ENCODE measurements around the gene IL1RAPL1. TPM values are rescaled to one million over a fixed set of nuclear protein-coding genes. Genes with fewer than 3 reads are reported as not detected.

IL1RAPL1 gene
- total RNA-seq, 2 donors from 2014 or later: 0.54 TPM; not detected in 1

- no peaks in the 10 kb centered on the region for H3K27me3 ChIP-seq (replicated peaks; ENCODE audit: insufficient read depth)
- ATAC-seq (ENCODE audit: insufficient number of reproducible peaks, low FRiP score, low read depth): no peak
- no peak for DNase-seq (ENCODE audit: low spot score)
- H3K4me3 ChIP-seq: no peak overlapping the region
- no peaks in the 10 kb centered on the region for H3K4me1 ChIP-seq (ENCODE audit: control insufficient read depth in 1 of 2, low read depth in 2 of 2)
- TF ChIP-seq CTCF (IDR thresholded peaks at IDR 0.05): no peak
- no peaks in the 10 kb centered on the region for H3K36me3 ChIP-seq
- H3K27ac ChIP-seq: no peak overlapping the region
- no peaks in the 10 kb centered on the region for H3K9me3 ChIP-seq
These were observed 1302.8 kb downstream of the IL1RAPL1 start for GRCh38 chrX:29890004-29890403.

GRCh38 chrX:29890646-29891200, 1303.5 kb downstream of the IL1RAPL1 start:
- H3K36me3 ChIP-seq: no peaks in the 10 kb centered on the region
- H3K4me3 ChIP-seq: no peak overlapping the region
- ATAC-seq (ENCODE audit: insufficient number of reproducible peaks, low FRiP score, low read depth) (no peak), DNase-seq (ENCODE audit: low spot score) (no peak)
- TF ChIP-seq CTCF (IDR thresholded peaks at IDR 0.05): no peak
- no peaks in the 10 kb centered on the region for H3K9me3 ChIP-seq
- no peak overlapping the region for H3K27ac ChIP-seq
- H3K27me3 ChIP-seq (replicated peaks; ENCODE audit: insufficient read depth): no peaks in the 10 kb centered on the region
- no peaks in the 10 kb centered on the region for H3K4me1 ChIP-seq (ENCODE audit: control insufficient read depth in 1 of 2, low read depth in 2 of 2)

- Histone ChIP-seq H3K9me3 (no peaks in the 10 kb centered on the region), H3K4me1 (ENCODE audit: control insufficient read depth in 1 of 2, low read depth in 2 of 2) (no peaks in the 10 kb centered on the region), H3K4me3 (no peak overlapping the region), H3K36me3 (no peaks in the 10 kb centered on the region), H3K27ac (no peak overlapping the region), H3K27me3 (replicated peaks; ENCODE audit: insufficient read depth) (no peaks in the 10 kb centered on the region)
- ATAC-seq (ENCODE audit: insufficient number of reproducible peaks, low FRiP score, low read depth) (no peak), DNase-seq (ENCODE audit: low spot score) (no peak)
- TF ChIP-seq CTCF (IDR thresholded peaks at IDR 0.05): no peak
These were observed 1314.8 kb downstream of the IL1RAPL1 start for GRCh38 chrX:29902004-29902403.

DNA sequence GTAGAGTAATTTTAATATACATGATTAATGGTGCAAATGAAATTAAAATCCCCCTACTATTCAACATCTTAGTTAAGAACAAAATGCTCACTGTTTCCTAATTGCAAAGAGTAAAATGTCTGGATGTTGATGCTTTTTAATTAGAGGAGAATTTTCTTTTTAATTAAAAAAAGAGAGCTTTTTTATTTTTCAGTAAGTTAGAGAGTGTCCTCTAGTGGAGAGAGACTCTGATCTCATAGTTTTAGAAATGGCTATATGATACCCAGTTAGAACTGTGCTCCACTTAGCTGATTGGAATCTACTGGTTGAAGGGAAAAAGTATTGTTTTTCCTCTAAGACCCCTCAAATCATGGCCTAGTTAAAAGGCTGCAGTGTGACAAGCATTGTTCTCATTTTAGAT, 1316.1 kb downstream of the IL1RAPL1 start:
- Histone ChIP-seq H3K4me1 (ENCODE audit: control insufficient read depth in 1 of 2, low read depth in 2 of 2) (no peaks in the 10 kb centered on the region), H3K36me3 (no peaks in the 10 kb centered on the region), H3K27ac (no peak overlapping the region), H3K4me3 (no peak overlapping the region), H3K27me3 (replicated peaks; ENCODE audit: insufficient read depth) (no peaks in the 10 kb centered on the region), H3K9me3 (no peaks in the 10 kb centered on the region)
- no peak for TF ChIP-seq CTCF (IDR thresholded peaks at IDR 0.05)
- no peak for DNase-seq (ENCODE audit: low spot score)
- ATAC-seq (ENCODE audit: insufficient number of reproducible peaks, low FRiP score, low read depth): no peak

DNA sequence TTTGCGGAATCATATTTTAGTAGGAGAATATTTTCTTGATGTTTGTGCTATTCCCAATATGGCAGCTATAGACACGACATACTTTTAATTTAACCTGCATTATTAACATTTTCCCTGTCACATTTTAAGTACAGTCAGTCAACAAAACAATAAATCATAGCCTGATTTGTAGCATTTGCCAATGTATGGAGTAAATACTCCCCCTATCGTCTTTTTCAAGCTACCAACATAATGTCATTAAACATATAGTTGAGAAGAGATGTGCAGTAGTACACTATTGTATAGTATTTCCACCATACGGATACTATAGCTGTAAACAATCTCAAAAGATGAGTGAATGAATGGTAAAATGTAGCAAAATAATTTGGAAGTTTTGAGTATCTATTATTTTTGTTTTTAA, 1324.4 kb downstream of the IL1RAPL1 start:
- no peak for DNase-seq (ENCODE audit: low spot score)

More for the DNA sequence above, 1324.4 kb downstream of the IL1RAPL1 start:
- H3K4me3 ChIP-seq: no peak overlapping the region
- ATAC-seq (ENCODE audit: insufficient number of reproducible peaks, low FRiP score, low read depth): no peak
- no peak overlapping the region for H3K27ac ChIP-seq
- no peak for TF ChIP-seq CTCF (IDR thresholded peaks at IDR 0.05)
- no peaks in the 10 kb centered on the region for H3K4me1 ChIP-seq (ENCODE audit: control insufficient read depth in 1 of 2, low read depth in 2 of 2)
- no peaks in the 10 kb centered on the region for H3K27me3 ChIP-seq (replicated peaks; ENCODE audit: insufficient read depth)
- no peaks in the 10 kb centered on the region for H3K9me3 ChIP-seq
- no peaks in the 10 kb centered on the region for H3K36me3 ChIP-seq

Measured in thoracic aorta (tissue), 2 donors.